ENCODE measurements around the gene GLRX.

DNA sequence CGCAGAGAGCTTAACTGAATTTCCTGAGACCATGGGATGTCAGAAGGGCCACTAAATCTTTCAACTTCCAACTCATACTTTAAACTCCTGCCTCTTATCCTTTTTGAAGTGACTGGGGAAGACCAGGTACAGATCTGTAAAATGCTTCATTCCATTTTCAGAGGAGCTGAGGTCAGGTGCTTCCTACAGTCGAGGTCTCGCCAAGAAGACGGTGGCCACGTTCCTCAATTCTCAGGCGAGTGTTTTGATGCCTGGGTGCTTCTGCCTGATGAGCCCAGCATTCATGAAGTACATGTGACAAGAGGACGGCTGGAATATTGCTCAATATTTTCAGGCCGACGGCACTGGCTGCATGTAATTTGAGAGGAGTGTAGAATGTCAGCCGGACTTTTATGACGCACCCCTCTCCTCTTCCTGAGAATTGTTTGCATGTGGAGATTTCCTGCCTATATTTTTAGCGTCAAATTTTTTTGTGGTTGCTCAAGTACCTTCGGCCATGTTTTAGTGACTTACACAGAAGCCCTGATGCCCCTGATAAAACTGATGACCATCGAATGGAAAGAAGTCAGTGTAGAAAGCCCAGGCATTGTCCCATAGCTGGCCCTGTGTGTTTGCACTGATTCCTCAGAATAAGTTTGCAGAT is 38.8 kb upstream of the GLRX start:
- TF ChIP-seq POLR2A (IDR thresholded peaks at IDR 0.05; ENCODE audit: low read depth, low read length) = no peak
- TF ChIP-seq ZNF24 (IDR thresholded peaks at IDR 0.05) = no peak
- no peak for TF ChIP-seq EP300 (IDR thresholded peaks at IDR 0.05; ENCODE audit: borderline replicate concordance in 1 of 2, control insufficient read depth in 1 of 2, low read depth in 2 of 2, low read length in 2 of 2)
- TF ChIP-seq ZBTB11 (CRISPR knock-in tag; IDR thresholded peaks at IDR 0.05) = no peak
- TF ChIP-seq CTCF (IDR thresholded peaks at IDR 0.05 in 2 of 3, conservative IDR thresholded peaks at IDR 0.05 in 1 of 3; ENCODE audit: control insufficient read depth in 2 of 3, extremely low read depth in 1 of 3, insufficient read depth in 1 of 3, low read depth in 3 of 3, low read length in 3 of 3) = no peak
- no peak for TF ChIP-seq LARP7 (IDR thresholded peaks at IDR 0.05)
- no peak for TF ChIP-seq RCOR1 (conservative IDR thresholded peaks at IDR 0.05; ENCODE audit: low read depth, low read length)
- TF ChIP-seq ZNF384 (IDR thresholded peaks at IDR 0.05; ENCODE audit: borderline replicate concordance, low read depth, low read length) = no peak
- TF ChIP-seq SP1 (IDR thresholded peaks at IDR 0.05; ENCODE audit: low read depth, low read length) = no peak
- TF ChIP-seq FOXM1 (IDR thresholded peaks at IDR 0.05; ENCODE audit: low read depth, low read length) = no peak
- no peak for TF ChIP-seq KDM1A (IDR thresholded peaks at IDR 0.05; ENCODE audit: borderline replicate concordance)
- TF ChIP-seq TCF7 (IDR thresholded peaks at IDR 0.05; ENCODE audit: borderline replicate concordance) = no peak
- TF ChIP-seq MYC (IDR thresholded peaks at IDR 0.05; ENCODE audit: insufficient read depth, insufficient read length, insufficient replicate concordance, low read length, severe bottlenecking) = no peak
